Measurements from ENCODE around the gene EXOSC3. TPM values are rescaled to one million over a fixed set of nuclear protein-coding genes. Genes with fewer than 3 reads are reported as not detected.

The EXOSC3 gene
- total RNA-seq, 1 experiment from 2014 or later: 44.8 TPM

GRCh38 chr9:37790096-37790495, 5.2 kb upstream of the EXOSC3 start:
- Mint-ChIP-seq H3K4me1 (ENCODE audit: insufficient read depth, unreplicated experiment) (no peaks in the 10 kb centered on the region), H3K27ac (ENCODE audit: low read depth, unreplicated experiment) (no peak overlapping the region), H3K4me3 (ENCODE audit: unreplicated experiment) (no peak overlapping the region), H3K36me3 (ENCODE audit: insufficient read depth, unreplicated experiment) (peaks cover 5% of the 10 kb centered on the region), H3K9me3 (ENCODE audit: unreplicated experiment) (no peaks in the 10 kb centered on the region), H3K27me3 (ENCODE audit: insufficient read depth, unreplicated experiment) (no peaks in the 10 kb centered on the region)
- no peak for TF ChIP-seq CTCF (IDR thresholded peaks at IDR 0.05; ENCODE audit: unreplicated experiment)
- no TSS peak for BruUV-seq (replicated peaks)
- no peak for DNase-seq (ENCODE audit: unreplicated experiment)
- CTCF ChIA-PET: interaction anchor here (0.7 kb wide), 1 partner anchor 39 kb away, joined by 6 read pairs; no protein-coding TSS in a partner anchor
- POLR2A ChIA-PET: interaction anchor here (2.0 kb wide), 1 partner anchor 11 kb away, joined by 7 read pairs; the partner anchor contains the start of gene DCAF10
- intact Hi-C loops (cut with micrococcal nuclease): no loop called here

- BruUV-seq (replicated peaks): no TSS peak
- Mint-ChIP-seq H3K36me3 (ENCODE audit: insufficient read depth, unreplicated experiment) (peaks cover 13% of the 10 kb centered on the region), H3K9me3 (ENCODE audit: unreplicated experiment) (no peaks in the 10 kb centered on the region), H3K4me3 (ENCODE audit: unreplicated experiment) (no peak overlapping the region), H3K27ac (ENCODE audit: low read depth, unreplicated experiment) (no peak overlapping the region), H3K27me3 (ENCODE audit: insufficient read depth, unreplicated experiment) (no peaks in the 10 kb centered on the region), H3K4me1 (ENCODE audit: insufficient read depth, unreplicated experiment) (no peaks in the 10 kb centered on the region)
- ChIA-PET CTCF (interaction anchor here (0.7 kb wide), 1 partner anchor 67 kb away, joined by 3 read pairs; no protein-coding TSS in a partner anchor), POLR2A (no interaction called here)
- no peak for TF ChIP-seq CTCF (IDR thresholded peaks at IDR 0.05; ENCODE audit: unreplicated experiment)
- DNase-seq (ENCODE audit: unreplicated experiment): no peak
- intact Hi-C loops (cut with micrococcal nuclease): no loop called here
Measured at GRCh38 chr9:37788332-37788731, 3.5 kb upstream of the EXOSC3 start.

- CTCF ChIA-PET: no interaction called here
Measured at GRCh38 chr9:37787059-37787458, 2.2 kb upstream of the EXOSC3 start.

GRCh38 chr9:37784291-37784615, 611 bp downstream of the EXOSC3 start:
- H3K36me3 Mint-ChIP-seq (ENCODE audit: insufficient read depth, unreplicated experiment): peaks cover 40% of the 10 kb centered on the region
- peak; percentile 9 for DNase-seq (ENCODE audit: unreplicated experiment)
- peak overlapping the region; percentile 98 for H3K4me3 Mint-ChIP-seq (ENCODE audit: unreplicated experiment)
- intact Hi-C loops (cut with micrococcal nuclease): no loop called here
- CTCF ChIA-PET: interaction anchor here (0.6 to 1.2 kb wide), 4 partner anchors 119 to 195 kb away, joined by 3 to 6 read pairs (median 4); no protein-coding TSS in a partner anchor
- H3K27me3 Mint-ChIP-seq (ENCODE audit: insufficient read depth, unreplicated experiment): no peaks in the 10 kb centered on the region
- no peak for TF ChIP-seq CTCF (IDR thresholded peaks at IDR 0.05; ENCODE audit: unreplicated experiment)
- POLR2A ChIA-PET: interaction anchor here (0.5 to 4.6 kb wide), 21 partner anchors 9 to 304 kb away, joined by 3 to 121 read pairs (median 5); partner anchors contain the start of genes DCAF10, POLR1E and TOMM5
- H3K27ac Mint-ChIP-seq (ENCODE audit: low read depth, unreplicated experiment): peak overlapping the region; percentile 98
- H3K9me3 Mint-ChIP-seq (ENCODE audit: unreplicated experiment): no peaks in the 10 kb centered on the region
- H3K4me1 Mint-ChIP-seq (ENCODE audit: insufficient read depth, unreplicated experiment): peaks cover 12% of the 10 kb centered on the region
- TSS peak; percentile 21 for BruUV-seq (replicated peaks)

More at GRCh38 chr9:37787059-37787458, 2.2 kb upstream of the EXOSC3 start:
- no peaks in the 10 kb centered on the region for H3K27me3 Mint-ChIP-seq (ENCODE audit: insufficient read depth, unreplicated experiment)
- H3K9me3 Mint-ChIP-seq (ENCODE audit: unreplicated experiment): no peaks in the 10 kb centered on the region
- peaks cover 26% of the 10 kb centered on the region for H3K36me3 Mint-ChIP-seq (ENCODE audit: insufficient read depth, unreplicated experiment)
- intact Hi-C loops (cut with micrococcal nuclease): no loop called here
- peaks cover 10% of the 10 kb centered on the region for H3K4me1 Mint-ChIP-seq (ENCODE audit: insufficient read depth, unreplicated experiment)
- DNase-seq (ENCODE audit: unreplicated experiment): no peak
- no peak for TF ChIP-seq CTCF (IDR thresholded peaks at IDR 0.05; ENCODE audit: unreplicated experiment)
- BruUV-seq (replicated peaks): no TSS peak
- POLR2A ChIA-PET: interaction anchor here (4.6 kb wide), 1 partner anchor 15 kb away, joined by 121 read pairs; the partner anchor contains the start of gene DCAF10
- H3K4me3 Mint-ChIP-seq (ENCODE audit: unreplicated experiment): no peak overlapping the region
- H3K27ac Mint-ChIP-seq (ENCODE audit: low read depth, unreplicated experiment): no peak overlapping the region
